HG02642 (cell line): ENCODE measurements around the gene KRT34.

ENCODE experiments used
- ATAC-seq: cut with Tn5 transposase; IDR thresholded peaks from one replicate; pipeline ENCODE4 v1.9.1; 2021; ENCODE audit warnings: mild to moderate bottlenecking; ENCODE audit not compliant: unreplicated experiment, poor library complexity

Gene KRT34

GRCh38 chr17:41334385-41335305 lies 47.5 kb downstream of the KRT34 start:
- no peak for ATAC-seq

DNA sequence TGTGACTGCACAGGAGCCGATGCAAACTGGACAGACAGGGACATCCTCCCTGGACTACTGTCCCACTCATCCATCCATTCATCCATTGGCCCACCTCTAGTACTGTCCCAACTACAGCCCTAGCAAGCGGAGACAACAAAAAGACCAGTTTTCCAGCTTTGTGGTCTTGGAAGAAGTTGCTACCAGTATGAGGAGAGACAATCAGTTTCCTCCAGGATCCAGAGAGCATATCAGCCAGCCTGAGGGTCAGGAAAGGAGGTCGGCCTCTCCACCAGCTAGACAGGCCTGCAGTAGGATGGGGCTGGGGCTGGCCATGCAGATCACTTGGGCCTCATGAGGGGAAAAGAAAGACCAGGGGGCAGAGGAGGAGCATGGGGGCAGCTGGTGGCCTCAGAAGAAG lies 48.3 kb downstream of the KRT34 start:
- ATAC-seq = no peak

DNA sequence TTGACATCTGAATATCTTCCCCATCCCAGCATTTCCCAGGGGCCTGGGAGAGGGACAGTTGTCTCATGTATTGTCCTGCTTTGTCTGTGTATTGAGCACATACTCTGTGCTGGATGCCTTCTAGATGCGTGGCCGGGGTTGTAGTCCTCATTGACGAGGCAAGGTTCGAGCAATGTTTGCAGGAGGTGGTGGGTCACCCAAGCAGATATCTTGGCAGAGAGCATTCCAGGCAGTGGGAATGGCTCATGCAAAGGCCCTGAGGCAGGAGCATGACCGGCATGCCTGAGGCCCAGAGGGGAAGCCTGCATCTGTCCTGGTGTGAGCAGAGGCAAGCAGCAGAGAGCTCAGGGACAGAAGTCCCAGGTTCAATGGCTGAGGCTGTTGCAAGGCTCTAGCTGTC lies 49.0 kb downstream of the KRT34 start:
- no peak for ATAC-seq

- no peak for ATAC-seq
These were observed 49.9 kb downstream of the KRT34 start for GRCh38 chr17:41332239-41332638.

DNA sequence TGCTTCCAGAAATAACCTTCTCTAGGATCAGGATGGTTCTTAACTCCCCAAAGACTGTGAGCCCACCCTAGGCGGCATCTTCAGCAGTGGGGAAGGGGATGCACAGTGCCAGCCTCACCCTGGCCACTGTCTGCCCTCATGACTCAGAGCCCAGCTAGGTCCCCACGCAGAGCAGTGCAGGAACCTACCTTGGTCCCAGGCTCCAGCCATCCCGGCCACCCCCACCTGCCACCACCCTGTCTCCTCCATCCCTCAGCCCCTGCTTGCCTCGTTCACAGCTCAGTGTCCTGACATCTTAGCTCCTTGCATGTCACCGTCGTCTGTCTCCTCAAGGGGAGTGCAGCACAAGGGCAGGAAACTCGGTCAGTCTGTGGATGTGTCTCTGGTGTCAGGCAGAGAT lies 50.5 kb downstream of the KRT34 start:
- no peak for ATAC-seq

DNA sequence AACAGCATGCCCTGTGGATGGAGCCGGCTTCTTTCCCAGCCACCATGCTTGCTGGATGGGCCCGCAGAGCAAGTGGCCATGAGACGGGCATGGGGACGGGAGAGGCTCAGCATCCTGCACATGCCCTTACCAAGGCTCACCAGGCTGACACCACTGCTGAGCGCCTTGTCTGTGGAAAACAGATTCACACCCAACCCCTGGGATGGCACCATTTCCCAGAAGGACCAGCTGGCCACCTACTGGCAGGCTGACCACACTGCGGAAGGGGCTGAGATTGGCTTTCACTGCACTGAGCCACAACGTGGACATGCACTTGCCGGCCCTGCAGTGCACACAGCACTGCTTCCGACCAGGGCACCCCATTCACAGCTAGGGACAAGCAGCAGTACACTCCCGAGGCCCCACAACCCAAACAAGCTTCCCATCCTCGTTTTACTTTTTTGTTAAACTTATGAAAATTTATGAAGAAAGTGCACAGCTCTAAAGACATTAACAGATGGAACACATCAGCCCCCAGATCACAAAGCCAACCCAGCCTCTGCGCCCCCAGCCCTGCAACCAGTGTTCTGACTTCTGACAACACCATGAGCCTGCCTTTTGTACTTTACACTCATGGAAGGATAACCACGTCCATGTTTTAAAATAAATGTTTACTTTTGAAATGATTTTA lies 52.7 kb downstream of the KRT34 start:
- no peak for ATAC-seq

DNA sequence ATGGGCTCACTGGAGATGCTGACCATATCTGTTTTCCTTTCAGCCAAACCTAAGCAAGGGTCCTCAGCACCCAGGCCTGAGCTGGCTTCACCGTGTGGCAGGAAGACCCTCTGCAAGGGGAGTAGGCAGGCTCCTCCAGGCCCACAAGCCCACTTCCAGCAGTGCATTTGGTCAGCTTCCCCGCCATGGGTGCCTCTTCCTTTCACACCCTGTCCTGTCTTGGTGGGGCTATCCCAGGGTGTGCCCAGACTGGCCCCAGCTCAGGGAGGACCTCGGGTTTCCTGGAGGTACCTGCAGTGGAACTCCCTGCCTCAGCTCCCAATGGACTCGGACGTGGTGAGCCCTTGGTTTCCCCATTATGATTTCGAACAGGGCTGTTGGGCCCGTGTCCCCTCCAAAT lies 53.9 kb downstream of the KRT34 start:
- no peak for ATAC-seq
